22Rv1 (cell line): ENCODE results near the gene CCNJ.

Experiments
- H3K27ac ChIP-seq: fragments of 450-650 bp; 2 replicates; pipeline ENCODE4 v1.5.1; 2017
- ZFX ChIP-seq: fragments of 450-650 bp; IDR thresholded peaks from 2 replicates; pipeline ENCODE4 v1.6.1; 2017; ENCODE audit warnings: antibody characterized with exemption, borderline replicate concordance
- TF ChIP-seq, protein P1 (sequence below): fragments of 450-650 bp; IDR thresholded peaks from 2 replicates; pipeline ENCODE4 v1.5.1; 2017; ENCODE audit warnings: mild to moderate bottlenecking

Gene CCNJ

DNA sequence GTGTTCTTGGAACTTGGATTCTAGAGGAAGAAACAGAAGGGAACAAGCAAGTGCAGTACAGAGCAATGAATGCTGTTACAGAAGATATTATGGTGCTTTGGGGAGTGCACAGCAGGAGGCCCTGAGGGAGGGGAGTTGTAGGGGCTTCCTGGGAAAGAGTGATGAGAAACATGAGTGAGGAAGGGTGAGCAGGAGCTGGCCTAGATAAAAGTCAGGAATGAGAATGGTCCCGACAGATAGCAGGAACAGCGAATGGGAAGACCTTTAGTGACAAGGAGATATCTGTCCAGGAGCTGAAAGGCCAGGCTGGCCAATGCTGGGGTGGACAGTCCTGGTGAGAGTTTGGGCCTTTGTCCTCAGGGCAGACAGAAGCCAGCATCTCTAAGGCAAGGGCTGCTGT lies 20.6 kb upstream of the CCNJ start:
- no peak for TF ChIP-seq ZFX
- TF ChIP-seq, protein P1, sequence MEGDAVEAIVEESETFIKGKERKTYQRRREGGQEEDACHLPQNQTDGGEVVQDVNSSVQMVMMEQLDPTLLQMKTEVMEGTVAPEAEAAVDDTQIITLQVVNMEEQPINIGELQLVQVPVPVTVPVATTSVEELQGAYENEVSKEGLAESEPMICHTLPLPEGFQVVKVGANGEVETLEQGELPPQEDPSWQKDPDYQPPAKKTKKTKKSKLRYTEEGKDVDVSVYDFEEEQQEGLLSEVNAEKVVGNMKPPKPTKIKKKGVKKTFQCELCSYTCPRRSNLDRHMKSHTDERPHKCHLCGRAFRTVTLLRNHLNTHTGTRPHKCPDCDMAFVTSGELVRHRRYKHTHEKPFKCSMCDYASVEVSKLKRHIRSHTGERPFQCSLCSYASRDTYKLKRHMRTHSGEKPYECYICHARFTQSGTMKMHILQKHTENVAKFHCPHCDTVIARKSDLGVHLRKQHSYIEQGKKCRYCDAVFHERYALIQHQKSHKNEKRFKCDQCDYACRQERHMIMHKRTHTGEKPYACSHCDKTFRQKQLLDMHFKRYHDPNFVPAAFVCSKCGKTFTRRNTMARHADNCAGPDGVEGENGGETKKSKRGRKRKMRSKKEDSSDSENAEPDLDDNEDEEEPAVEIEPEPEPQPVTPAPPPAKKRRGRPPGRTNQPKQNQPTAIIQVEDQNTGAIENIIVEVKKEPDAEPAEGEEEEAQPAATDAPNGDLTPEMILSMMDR: no peak
- H3K27ac ChIP-seq: no peak overlapping the region

DNA sequence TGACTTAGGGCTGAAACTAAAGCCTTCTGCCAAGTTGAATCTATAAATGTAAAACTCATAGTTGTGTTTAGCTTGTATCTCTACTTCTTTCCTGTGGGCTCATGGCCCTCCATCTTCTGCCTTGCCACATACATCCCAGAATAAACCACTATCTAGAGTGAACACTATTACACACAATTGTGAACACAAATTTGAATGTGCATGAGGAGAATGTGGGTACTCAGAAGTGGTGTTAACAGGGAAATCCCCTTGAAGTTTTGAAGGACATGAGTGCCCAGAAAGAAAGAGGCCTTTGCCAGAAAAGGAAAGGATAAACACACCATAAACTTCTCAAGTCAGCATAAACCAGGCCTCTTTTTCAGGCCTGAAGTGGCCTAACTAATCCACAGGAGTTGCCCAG lies 20.2 kb upstream of the CCNJ start:
- no peak overlapping the region for H3K27ac ChIP-seq
- no peak for TF ChIP-seq ZFX
- TF ChIP-seq, protein P1: no peak

DNA sequence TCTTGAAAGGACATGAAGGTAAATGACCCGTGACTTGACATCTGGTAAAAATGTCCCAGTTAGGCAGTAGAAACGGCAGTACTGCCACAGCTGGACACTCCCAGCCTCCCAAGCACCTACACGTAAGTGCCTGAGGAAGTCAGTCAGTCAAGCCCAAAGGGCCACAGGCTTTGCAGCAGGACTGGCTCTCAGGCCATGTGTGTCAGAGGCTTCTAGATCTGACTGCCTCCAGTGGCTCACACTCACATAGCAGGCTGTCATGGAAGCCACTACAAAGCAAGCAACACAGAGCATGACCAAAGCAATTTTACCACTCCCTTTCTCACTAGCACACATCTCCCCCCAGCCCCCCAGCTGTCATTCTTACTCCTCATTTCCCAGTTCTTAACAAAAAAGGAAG lies 17.8 kb upstream of the CCNJ start:
- TF ChIP-seq ZFX: no peak
- TF ChIP-seq, protein P1: peak; percentile 27
- no peak overlapping the region for H3K27ac ChIP-seq

DNA sequence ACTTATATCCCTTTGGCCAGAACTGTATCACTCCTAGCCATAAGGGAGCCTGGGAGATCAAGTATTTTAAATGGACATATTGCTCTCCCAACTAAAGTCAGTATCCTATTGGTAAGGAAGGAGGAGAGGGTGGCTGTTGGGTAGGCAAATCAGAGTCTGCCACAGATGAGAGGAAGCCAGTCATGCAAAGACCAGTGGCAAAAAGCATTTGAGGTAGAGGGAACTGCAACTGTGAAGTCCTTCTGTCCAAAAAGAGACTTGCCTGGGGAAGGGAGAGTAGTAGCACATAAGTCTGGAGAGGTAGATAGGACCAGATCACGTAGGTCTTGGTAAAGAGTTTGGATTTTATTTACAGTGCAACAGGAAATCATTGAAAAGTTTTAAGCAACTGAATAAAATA lies 8.8 kb upstream of the CCNJ start:
- TF ChIP-seq, protein P1: no peak
- no peak for TF ChIP-seq ZFX
- H3K27ac ChIP-seq: no peak overlapping the region

DNA sequence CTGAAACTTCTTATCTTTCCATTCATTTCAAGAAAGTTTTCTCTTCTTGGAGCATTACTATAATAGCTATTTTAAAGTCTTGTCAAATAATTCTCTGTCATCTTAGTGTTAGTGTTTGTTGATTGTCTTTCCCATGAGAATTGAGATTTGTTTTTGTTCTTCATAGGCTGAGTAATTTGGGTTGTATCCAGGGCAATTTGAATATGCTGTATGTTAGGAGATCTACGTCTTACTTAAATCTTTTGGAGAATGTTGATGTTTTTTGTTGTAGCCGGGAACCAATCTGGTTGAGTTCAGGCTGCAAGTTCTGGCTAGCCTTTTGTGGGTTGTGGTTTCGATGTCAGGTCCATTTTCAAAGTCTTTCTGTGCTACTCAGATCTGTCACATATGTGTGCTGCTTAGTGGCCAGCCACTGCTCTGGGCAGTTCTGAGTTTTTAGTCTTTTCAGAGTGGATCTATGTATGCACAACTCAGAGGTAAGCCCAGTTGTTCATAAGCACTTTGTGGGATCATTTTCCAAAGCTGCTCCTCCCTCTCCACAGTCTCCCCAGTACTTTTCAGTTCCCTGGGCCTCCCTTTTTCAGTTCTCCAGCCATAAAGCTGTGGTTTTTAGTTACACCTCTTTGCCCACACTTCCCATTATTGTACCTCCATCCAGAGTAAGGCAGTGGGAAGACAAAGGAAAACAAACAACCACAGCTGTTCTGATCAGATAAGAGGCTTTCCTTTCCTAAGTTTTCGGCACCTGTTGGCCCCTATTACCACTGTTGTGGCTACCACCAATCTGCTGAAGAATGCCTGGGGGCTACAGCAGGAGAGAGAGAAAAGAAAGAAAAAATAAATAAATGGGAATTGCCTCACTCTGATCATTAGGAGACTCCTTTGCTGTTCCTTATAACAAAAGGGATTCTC lies 4.7 kb upstream of the CCNJ start:
- TF ChIP-seq, protein P1: no peak
- no peak for TF ChIP-seq ZFX
- H3K27ac ChIP-seq: no peak overlapping the region

DNA sequence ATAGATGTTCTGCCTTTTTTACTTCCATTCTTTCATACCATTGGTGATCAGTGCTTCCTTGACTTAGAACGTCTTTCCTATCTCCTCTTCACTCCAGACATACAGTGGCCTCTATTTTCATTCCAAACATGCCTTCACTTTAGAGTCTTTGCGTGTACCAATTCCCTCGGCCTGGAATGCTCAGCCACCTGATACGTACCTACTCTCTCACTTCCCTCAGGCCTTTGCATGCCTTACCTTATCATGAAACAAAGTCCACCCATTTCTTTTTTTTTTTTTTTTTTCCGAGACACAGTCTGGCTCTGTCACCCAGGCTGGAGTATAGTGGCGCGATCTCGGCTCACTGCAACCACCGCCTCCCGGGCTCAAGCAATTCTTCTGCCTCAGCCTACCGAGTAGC lies 2.2 kb upstream of the CCNJ start:
- no peak overlapping the region for H3K27ac ChIP-seq
- no peak for TF ChIP-seq ZFX
- TF ChIP-seq, protein P1: no peak
